GM19239 (cell line): ENCODE data around the gene SLC9A5.

ENCODE experiments used
- DNase-seq: peaks from one replicate; pipeline ENCODE4 v3.0.0; 2011; ENCODE audit warnings: low spot score; ENCODE audit not compliant: insufficient read length
- FAIRE-seq: peaks from 2 replicates; lab custom pipeline; 2011; peaks lifted over from hg19 to GRCh38; lab: Jason Lieb, UNC

Gene SLC9A5

GRCh38 chr16:67252609-67253497, 4.1 kb downstream of the SLC9A5 start:
- no peak for FAIRE-seq
- no peak for DNase-seq

DNA sequence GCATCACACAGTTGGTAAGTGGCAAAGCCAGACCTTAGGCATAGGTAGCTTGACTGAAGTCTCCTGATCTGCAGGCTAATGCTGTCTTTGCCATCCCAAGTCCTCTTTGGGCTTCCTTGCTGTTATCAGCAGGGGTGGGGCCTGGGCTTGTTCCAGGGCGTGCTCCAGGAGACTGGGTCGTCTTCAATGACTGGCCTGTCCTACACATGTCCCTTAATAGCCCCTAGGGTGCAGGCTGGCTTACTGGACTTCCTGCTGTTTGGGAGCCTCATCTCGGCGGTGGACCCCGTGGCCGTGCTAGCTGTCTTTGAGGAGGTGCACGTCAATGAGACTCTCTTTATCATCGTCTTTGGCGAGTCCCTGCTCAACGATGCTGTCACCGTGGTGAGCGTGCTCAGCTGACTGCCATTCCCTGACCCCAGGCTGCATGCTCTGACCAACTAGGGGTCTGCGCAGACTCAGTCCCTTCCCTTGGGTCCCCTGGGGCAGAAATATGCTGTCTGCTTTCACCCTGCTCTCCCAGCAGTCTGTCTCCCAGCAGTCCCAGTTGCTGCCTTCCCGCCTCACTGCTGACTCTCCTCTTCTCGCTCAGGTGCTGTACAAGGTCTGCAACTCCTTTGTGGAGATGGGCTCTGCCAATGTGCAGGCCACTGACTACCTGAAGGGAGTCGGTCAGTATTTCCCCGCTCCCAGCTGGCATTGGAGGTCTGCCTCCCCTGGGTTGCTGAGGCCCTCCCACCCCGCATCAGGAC, 6.2 kb downstream of the SLC9A5 start:
- no peak for DNase-seq
- FAIRE-seq: no peak

GRCh38 chr16:67255553-67256221, 6.9 kb downstream of the SLC9A5 start:
- FAIRE-seq: no peak

DNA sequence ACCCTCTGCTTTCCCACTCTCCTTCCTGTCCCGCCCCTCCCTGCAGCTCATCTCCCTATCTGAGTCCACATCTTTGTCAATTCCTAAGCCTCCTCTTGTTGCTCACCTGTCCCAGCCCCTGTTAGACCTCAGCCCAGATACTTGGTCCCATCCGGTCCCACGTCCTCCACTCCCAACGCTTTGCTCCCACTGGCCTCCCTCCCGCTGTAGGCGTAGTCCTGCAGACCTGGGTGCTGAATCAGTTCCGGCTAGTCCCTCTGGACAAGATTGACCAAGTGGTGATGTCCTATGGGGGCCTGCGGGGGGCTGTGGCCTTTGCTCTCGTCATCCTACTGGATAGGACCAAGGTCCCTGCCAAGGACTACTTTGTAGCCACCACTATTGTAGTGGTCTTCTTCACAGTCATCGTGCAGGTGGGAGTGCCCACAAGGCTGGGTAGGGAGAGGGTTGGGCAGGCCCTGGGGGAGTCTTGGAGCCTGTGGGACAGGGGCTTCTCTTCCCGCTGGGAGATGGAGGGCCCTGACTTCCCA, 8.0 kb downstream of the SLC9A5 start:
- no peak for FAIRE-seq
- no peak for DNase-seq

More at GRCh38 chr16:67255553-67256221, 6.9 kb downstream of the SLC9A5 start:
- DNase-seq: no peak

DNA sequence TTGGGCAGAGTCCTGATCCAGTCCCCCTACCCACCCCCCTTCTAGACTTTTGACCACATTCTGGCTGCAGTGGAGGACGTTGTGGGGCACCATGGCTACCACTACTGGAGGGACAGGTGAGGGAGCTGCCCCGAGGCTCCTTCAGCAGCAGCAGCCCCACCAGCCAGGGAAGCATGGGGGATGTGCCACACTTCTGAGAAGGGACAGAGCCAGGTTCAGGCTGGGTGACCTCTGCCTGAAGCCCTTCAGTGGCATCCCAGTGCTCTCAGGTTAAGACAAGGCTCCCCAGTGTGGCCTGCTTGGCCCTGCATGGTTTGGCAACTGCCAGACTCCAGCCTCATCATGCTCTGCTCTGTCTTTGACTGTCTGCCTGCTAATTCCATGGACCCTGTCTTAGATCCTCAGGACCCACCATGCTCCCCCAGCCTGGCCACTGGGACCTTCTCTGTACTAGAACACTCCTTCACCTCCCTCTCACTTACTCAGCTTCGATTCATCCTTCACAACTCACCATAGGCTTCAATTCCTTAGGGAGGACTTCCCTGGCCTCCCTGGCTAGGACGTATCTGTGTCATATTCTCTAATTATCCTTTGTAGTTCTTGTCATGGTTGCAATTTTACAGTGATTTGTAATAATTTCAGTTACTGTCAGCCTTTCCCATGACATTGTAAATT, 8.8 kb downstream of the SLC9A5 start:
- FAIRE-seq (no peak), DNase-seq (no peak)

- no peak for FAIRE-seq
These were observed 9.5 kb downstream of the SLC9A5 start for GRCh38 chr16:67258161-67258835.

DNA sequence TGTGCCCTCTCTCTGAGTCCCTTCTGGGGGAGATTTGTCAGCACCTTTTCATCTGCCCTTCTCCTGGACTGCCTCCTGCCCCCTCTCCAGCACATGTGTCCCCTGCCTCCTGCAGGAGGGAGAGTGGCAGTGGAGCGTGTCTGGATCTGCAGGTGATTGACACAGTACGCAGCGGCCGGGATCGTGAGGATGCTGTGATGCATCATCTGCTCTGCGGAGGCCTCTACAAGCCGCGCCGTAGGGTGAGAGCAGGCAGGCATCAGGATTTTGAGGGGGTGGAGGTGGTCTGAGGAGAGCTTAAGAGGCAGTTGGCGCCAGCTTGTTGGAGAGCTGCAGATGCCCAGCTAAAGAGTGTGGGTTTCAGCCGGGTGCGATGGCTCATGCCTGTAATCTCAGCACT, 10.9 kb downstream of the SLC9A5 start:
- FAIRE-seq: no peak

More at GRCh38 chr16:67258161-67258835, 9.5 kb downstream of the SLC9A5 start:
- DNase-seq: no peak

DNA sequence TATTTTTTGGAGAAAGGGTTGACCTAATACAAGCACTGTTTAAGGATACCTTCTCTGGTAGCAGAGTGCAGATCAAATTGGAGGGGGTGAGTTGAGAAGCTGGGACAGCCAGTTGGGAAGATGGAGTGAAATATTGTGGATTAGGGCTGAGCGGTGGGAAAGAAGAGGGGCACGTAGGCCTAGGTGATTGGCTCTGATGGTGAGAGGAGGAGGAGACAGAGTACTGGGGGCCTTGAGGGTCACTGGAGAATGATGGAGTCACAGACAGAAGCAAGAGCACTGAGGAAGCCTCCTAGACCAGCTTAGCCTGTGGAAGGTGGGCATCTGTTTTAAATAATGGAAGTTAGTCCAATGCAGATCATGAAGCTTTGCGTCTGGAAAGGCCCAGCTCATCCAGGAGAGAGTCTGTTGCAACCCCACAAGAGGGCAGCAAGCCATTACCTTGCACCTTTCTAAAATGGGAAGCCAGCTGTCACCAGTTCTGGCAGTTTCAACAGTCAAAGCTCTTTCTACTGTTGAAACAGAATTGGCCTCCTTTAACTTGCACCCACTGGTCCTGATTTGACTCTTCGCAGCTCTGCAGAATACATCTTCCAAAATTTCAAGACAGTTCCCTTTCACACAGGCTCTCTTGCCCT, 11.8 kb downstream of the SLC9A5 start:
- DNase-seq (no peak), FAIRE-seq (no peak)

More for the DNA sequence above, 10.9 kb downstream of the SLC9A5 start:
- no peak for DNase-seq

DNA sequence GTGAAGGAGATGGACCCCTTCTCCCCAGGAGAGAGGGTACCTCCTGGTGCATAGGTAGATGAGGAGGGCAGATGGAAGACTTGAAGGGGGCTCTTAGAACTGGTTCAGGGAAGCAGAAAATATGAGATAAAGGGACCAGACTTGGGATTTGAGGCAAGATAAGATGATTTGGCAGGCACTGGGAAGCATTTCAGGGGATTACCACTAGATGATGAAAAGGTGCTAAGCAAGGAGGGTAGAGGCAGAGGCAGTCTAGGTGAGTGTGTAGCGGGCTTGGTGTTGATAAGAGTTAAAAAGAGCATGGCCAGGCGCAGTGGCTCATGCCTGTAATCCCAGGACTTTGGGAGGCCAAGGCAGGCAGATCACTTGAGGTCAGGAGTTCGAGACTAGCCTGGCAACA, 14.4 kb downstream of the SLC9A5 start:
- FAIRE-seq (no peak), DNase-seq (no peak)

- FAIRE-seq (no peak), DNase-seq (no peak)
These were observed 15.5 kb downstream of the SLC9A5 start for GRCh38 chr16:67264277-67264676.

DNA sequence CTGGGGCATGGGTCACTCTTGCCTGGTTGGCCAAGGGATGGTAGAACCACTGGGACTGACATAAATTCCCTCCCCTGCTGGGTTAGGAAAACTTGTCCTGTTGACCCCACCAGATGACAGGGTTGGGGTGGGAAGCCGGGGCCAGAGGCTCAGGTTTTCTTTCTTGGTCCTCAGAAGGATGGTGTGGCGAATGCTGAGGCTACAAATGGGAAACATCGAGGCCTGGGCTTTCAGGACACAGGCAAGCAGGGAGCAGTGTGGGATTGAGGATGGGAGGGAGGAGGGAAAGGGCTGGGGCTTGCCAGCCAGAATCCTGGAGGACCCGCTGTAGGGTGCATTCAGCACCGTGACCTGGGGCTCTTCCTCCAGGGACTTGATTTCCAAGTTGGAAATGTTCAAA, 16.1 kb downstream of the SLC9A5 start:
- DNase-seq: no peak
- FAIRE-seq: no peak

- FAIRE-seq (no peak), DNase-seq (no peak)
These were observed 17.1 kb downstream of the SLC9A5 start for GRCh38 chr16:67265834-67266233.

- no peak for DNase-seq
- FAIRE-seq: no peak
These were observed 19.4 kb downstream of the SLC9A5 start for GRCh38 chr16:67268136-67268579.

- no peak for DNase-seq
- no peak for FAIRE-seq
These were observed 21.0 kb downstream of the SLC9A5 start for GRCh38 chr16:67269766-67270165.

DNA sequence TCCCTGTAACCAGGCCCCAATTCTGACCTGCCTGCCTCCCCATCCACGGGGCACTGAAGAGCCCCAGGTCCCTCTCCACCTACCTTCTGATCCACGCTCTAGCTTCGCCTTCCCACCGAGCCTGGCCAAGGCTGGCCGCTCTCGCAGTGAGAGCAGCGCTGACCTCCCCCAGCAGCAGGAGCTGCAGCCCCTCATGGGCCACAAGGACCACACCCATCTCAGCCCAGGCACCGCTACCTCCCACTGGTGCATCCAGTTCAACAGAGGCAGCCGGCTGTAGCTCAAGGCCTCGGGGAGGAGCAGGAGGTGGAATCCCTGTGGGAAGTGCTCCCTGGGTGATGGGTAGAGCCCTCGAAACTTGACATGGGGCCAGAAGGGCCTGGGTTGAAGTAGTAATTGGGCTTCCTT, 22.2 kb downstream of the SLC9A5 start:
- no peak for DNase-seq
- FAIRE-seq: no peak

DNA sequence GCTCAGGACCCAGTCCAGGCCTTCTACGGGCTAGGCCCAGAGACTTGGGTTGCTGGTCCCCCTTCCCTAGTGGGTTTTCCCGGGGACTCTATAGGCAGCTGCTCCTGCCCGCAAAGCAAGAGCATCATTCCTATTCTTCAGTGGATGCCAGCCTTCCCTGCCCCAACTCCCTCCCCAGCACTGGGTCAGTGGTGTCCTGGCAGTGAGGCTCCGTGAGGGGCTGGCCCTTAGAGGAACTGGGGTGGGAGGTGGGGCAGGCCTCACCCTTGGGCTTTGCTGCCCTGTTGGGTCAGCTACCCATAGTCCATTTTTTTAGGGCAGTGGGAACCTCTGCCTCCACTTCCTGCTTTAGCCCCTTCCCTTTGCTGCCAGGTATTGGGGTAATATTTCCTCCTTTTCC, 22.7 kb downstream of the SLC9A5 start:
- FAIRE-seq (no peak), DNase-seq (no peak)

GRCh38 chr16:67275321-67275720, 26.5 kb downstream of the SLC9A5 start:
- FAIRE-seq (no peak), DNase-seq (no peak)

DNA sequence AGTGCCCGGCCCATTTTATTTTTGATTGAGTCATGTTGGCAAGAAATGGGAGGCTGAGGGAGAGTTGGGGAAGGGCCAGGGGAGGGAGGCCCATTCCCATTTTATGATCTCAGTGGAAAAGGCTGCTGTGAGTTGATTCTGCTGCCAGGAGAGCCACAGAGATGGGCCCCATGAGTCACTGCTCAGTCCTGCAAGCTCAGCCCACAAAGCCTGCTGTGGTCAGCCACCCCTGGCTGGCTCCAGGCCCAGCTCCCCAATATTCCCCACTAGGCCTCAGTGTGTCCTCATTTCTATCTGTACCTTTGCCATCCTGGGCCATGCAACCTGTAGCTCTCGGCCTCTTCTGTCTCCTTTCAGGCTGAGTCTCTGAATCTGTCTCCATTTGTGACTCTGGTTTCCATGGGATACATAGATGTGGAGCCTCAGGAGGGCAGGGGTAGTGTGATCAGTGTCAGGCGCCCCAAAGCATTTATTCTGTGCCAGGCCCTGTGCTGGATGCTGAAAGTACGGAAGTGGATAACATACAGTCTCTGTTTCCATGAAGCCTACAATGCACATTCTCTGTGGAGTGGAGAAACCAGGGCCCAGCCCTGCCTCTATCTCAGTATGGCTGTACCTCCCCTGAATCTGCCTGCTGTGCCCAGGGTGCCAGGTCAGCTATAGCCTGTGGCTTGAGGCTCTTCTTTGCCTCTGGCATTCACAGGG, 28.7 kb downstream of the SLC9A5 start:
- DNase-seq: no peak

More for the DNA sequence above, 28.7 kb downstream of the SLC9A5 start:
- no peak for FAIRE-seq
